Lower leg skin (tissue), 3 donors: ENCODE measurements around the gene ATP6V0D1.

Experiments used
- POLR2A ChIP-seq, 2 donors: fragments of 450-650 bp; IDR thresholded peaks; one replicate each; pipeline ENCODE4 v1.6.1; 2016 to 2017; ENCODE audit warnings: antibody characterized with exemption in 2 of 2, mild to moderate bottlenecking in 1 of 2, moderate library complexity in 1 of 2
- TF ChIP-seq, protein P1 (sequence below), 3 donors: fragments of 450-650 bp; IDR thresholded peaks; one replicate each; pipeline ENCODE4 v1.5.1; 2016; ENCODE audit warnings: antibody characterized with exemption in 3 of 3, mild to moderate bottlenecking in 3 of 3, moderate library complexity in 2 of 3

DNA sequence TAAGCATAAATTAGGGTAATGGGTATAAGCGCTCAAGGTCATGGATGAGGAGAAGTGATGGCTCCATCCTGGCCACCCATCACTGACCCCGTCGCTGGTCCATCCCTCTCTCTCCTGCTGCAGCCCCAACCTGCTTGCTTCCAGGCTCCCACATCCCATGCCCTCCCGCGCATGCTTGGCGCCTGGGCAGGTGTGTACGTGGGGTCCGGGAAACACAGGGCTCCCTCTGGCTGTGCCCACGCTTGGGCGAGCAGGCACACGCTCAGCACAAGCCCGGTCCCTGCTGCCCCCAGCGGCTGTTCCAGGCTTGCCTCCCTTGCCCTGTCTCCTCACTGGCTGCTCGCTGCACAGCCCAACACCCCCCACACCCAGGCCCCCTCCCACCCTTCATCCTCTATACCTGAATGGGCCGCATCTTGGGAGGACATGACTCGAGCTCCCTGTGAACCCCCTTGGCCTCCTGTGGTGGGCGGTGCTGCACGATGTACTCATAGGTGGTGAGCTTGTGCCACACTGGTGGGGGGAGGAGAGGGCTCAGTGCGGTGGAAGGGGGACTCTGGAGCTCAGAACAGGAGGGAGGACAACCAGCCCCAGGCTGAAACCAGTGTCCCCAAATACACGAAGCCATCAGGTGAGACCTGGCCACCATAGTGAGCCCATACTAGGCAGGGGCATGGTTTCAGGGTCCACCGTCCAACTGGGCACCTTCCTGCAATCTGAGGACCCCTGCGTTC, 83.0 kb downstream of the ATP6V0D1 start:
- TF ChIP-seq, protein P1, sequence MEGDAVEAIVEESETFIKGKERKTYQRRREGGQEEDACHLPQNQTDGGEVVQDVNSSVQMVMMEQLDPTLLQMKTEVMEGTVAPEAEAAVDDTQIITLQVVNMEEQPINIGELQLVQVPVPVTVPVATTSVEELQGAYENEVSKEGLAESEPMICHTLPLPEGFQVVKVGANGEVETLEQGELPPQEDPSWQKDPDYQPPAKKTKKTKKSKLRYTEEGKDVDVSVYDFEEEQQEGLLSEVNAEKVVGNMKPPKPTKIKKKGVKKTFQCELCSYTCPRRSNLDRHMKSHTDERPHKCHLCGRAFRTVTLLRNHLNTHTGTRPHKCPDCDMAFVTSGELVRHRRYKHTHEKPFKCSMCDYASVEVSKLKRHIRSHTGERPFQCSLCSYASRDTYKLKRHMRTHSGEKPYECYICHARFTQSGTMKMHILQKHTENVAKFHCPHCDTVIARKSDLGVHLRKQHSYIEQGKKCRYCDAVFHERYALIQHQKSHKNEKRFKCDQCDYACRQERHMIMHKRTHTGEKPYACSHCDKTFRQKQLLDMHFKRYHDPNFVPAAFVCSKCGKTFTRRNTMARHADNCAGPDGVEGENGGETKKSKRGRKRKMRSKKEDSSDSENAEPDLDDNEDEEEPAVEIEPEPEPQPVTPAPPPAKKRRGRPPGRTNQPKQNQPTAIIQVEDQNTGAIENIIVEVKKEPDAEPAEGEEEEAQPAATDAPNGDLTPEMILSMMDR (IDR thresholded peaks at IDR 0.05): no peak
- no peak for TF ChIP-seq POLR2A (IDR thresholded peaks at IDR 0.05)
